Thyroid gland (tissue), 4 donors: Measurements from ENCODE around the gene RTL9. TPM values are rescaled to one million over a fixed set of nuclear protein-coding genes. Genes with fewer than 3 reads are reported as not detected.

Experiments used
- DNase-seq, 2 donors: peaks; one replicate each; pipeline ENCODE4 v3.0.0-alpha.2; 2019
- H3K27ac ChIP-seq, 3 donors: fragments of 200-600 bp; sonication (generic); 1 replicate in 2 of 3; 2 replicates in 1 of 3; pipeline ENCODE4 v1.5.1; 2016 to 2019; ENCODE audit warnings: mild to moderate bottlenecking in 1 of 3, moderate library complexity in 1 of 3
- H3K27me3 ChIP-seq: fragments of 200-600 bp; sonication (generic); one replicate; pipeline ENCODE4 v1.5.1; 2019
- H3K36me3 ChIP-seq, 2 donors: fragments of 200-600 bp; sonication (generic); one replicate each; pipeline ENCODE4 v1.5.1; 2016 to 2019
- H3K4me1 ChIP-seq, 2 donors: fragments of 200-600 bp; sonication (generic); one replicate each; pipeline ENCODE4 v1.5.1; 2017 to 2019
- H3K4me3 ChIP-seq, 3 donors: fragments of 200-600 bp; sonication (generic); replicated peaks in 1 of 3; 1 replicate in 2 of 3; 2 replicates in 1 of 3; pipeline ENCODE4 v1.5.1; 2016; ENCODE audit warnings: mild to moderate bottlenecking in 1 of 3
- H3K9me3 ChIP-seq: fragments of 200-600 bp; sonication (generic); one replicate; pipeline ENCODE4 v1.5.1; 2017
- CTCF ChIP-seq, 6 experiments: fragments of 200-600 bp in 3 of 6; fragments of 450-650 bp in 3 of 6; sonication (generic) in 3 of 6; IDR thresholded peaks; one replicate each; pipeline ENCODE4 v1.5.1; 2016 to 2019; ENCODE audit warnings: antibody characterized with exemption in 6 of 6, mild to moderate bottlenecking in 2 of 6, inconsistent platforms in 1 of 6, moderate library complexity in 1 of 6
- POLR2A ChIP-seq, 2 donors: fragments of 450-650 bp; IDR thresholded peaks; one replicate each; pipeline ENCODE4 v1.6.1; 2017; ENCODE audit warnings: antibody characterized with exemption in 2 of 2, mild to moderate bottlenecking in 2 of 2, moderate library complexity in 1 of 2
- whole genome bisulfite sequencing, 2 donors: methylation state at CpG; one replicate each; pipeline ENCODE4 v1.1.5; 2017; 5-methylcytosine and 5-hydroxymethylcytosine counted together
- intact Hi-C: fragments of 100-400 bp; cut with DNase I; formaldehyde crosslinking; loops from one replicate; pipeline ENCODE4 v1.15.1; 2023
- total RNA-seq, 4 donors: library from RNA; depleted of rRNA; stranded (reverse); fragments of >200 nt; gene quantifications; one replicate each; pipeline ENCODE4 v1.2.3, GENCODE V29; 2016

RTL9 gene
- total RNA-seq, 4 donors from 2014 or later: 0.40 to 1.1 (median 0.56) TPM

GRCh38 chrX:110346681-110347080, 12.0 kb upstream of the RTL9 start:
- TF ChIP-seq CTCF (IDR thresholded peaks at IDR 0.05) (peak in 1 of 6 experiments; percentile 6), POLR2A (IDR thresholded peaks at IDR 0.05) (no peak)
- Histone ChIP-seq H3K4me1 (no peaks in the 10 kb centered on the region), H3K4me3 (no peak overlapping the region), H3K36me3 (no peaks in the 10 kb centered on the region), H3K9me3 (no peaks in the 10 kb centered on the region), H3K27ac (no peak overlapping the region), H3K27me3 (no peaks in the 10 kb centered on the region)
- intact Hi-C loops: no loop called here
- whole genome bisulfite sequencing, 2 donors: 47 to 51% methylated on average over 8 to 17 of the region's 17 CpGs
- peak; percentile 25 to 29 for DNase-seq

GRCh38 chrX:110359273-110359672, 625 bp downstream of the RTL9 start:
- TF ChIP-seq POLR2A (IDR thresholded peaks at IDR 0.05): no peak
- no peak for TF ChIP-seq CTCF (IDR thresholded peaks at IDR 0.05)
- Histone ChIP-seq H3K9me3 (no peaks in the 10 kb centered on the region), H3K27ac (no peak overlapping the region), H3K27me3 (no peaks in the 10 kb centered on the region), H3K36me3 (no peaks in the 10 kb centered on the region), H3K4me3 (no peak overlapping the region), H3K4me1 (no peaks in the 10 kb centered on the region)
- intact Hi-C loops: no loop called here
- 50 to 68% methylated on average over 1 of the region's 1 CpG for WGBS, 2 donors
- no peak for DNase-seq

GRCh38 chrX:110363244-110363643, 4.6 kb downstream of the RTL9 start:
- no peaks in the 10 kb centered on the region for H3K27me3 ChIP-seq
- no peak overlapping the region for H3K27ac ChIP-seq
- no peaks in the 10 kb centered on the region for H3K4me1 ChIP-seq
- intact Hi-C loops: no loop called here
- no peaks in the 10 kb centered on the region for H3K9me3 ChIP-seq
- DNase-seq: no peak
- H3K4me3 ChIP-seq: no peak overlapping the region
- 89 to 91% methylated on average over 1 of the region's 1 CpG for WGBS, 2 donors
- no peaks in the 10 kb centered on the region for H3K36me3 ChIP-seq
- TF ChIP-seq CTCF (IDR thresholded peaks at IDR 0.05) (no peak), POLR2A (IDR thresholded peaks at IDR 0.05) (no peak)

- H3K27me3 ChIP-seq: no peaks in the 10 kb centered on the region
- no peaks in the 10 kb centered on the region for H3K4me1 ChIP-seq
- no peak overlapping the region for H3K27ac ChIP-seq
- no peak for DNase-seq
- intact Hi-C loops: no loop called here
- no peak overlapping the region for H3K4me3 ChIP-seq
- WGBS, 2 donors: 75 to 97% methylated on average over 2 of the region's 2 CpGs
- no peaks in the 10 kb centered on the region for H3K9me3 ChIP-seq
- H3K36me3 ChIP-seq: no peaks in the 10 kb centered on the region
- TF ChIP-seq POLR2A (IDR thresholded peaks at IDR 0.05) (no peak), CTCF (IDR thresholded peaks at IDR 0.05) (no peak)
Measured at GRCh38 chrX:110373310-110373709, 14.7 kb downstream of the RTL9 start.

- TF ChIP-seq POLR2A (IDR thresholded peaks at IDR 0.05): no peak
- no peak for TF ChIP-seq CTCF (IDR thresholded peaks at IDR 0.05)
- no peaks in the 10 kb centered on the region for H3K36me3 ChIP-seq
- no peaks in the 10 kb centered on the region for H3K9me3 ChIP-seq
- H3K27ac ChIP-seq: no peak overlapping the region
- no peaks in the 10 kb centered on the region for H3K27me3 ChIP-seq
- intact Hi-C loops: no loop called here
- 85 to 91% methylated on average over 1 of the region's 1 CpG for WGBS, 2 donors
- no peak for DNase-seq
- no peak overlapping the region for H3K4me3 ChIP-seq
- H3K4me1 ChIP-seq: no peaks in the 10 kb centered on the region
Measured at GRCh38 chrX:110374559-110374958, 15.9 kb downstream of the RTL9 start.
